IMR-90 (cell line): ENCODE measurements around the gene C6orf89. TPM values are rescaled to one million over a fixed set of nuclear protein-coding genes. Genes with fewer than 3 reads are reported as not detected.
A peak's percentile ranks its signal among the peaks of the same experiment; 100 is the strongest.

ENCODE experiments used
- ATAC-seq: fragments of 200-7000 bp; cut with Tn5 transposase; 2 replicates; pipeline ENCODE4 v1.9.1; 2020; ENCODE audit warnings: low read depth, mild to moderate bottlenecking, moderate library complexity
- BruUV-seq: library from RNA; stranded (reverse); fragments of 400-500 nt; replicated peaks from 2 replicates; lab custom pipeline; 2021; lab: Mats Ljungman, UMichigan
- CTCF ChIA-PET: fragments of 300-600 bp; formaldehyde crosslinking; extraction: SDS; loops from one replicate; lab custom pipeline; 2021; ENCODE audit warnings: antibody characterized with exemption; lab: Yijun Ruan, JAX
- POLR2A ChIA-PET: fragments of 300-600 bp; sonication (Branson Sonifier 250); formaldehyde crosslinking; loops from one replicate; lab custom pipeline; 2022; ENCODE audit warnings: antibody characterized with exemption; ENCODE audit not compliant: unreplicated experiment; lab: Charles Lee
- DNase-seq: peaks from one replicate; pipeline ENCODE4 v3.0.0; 2013
- H2AFZ ChIP-seq: replicated peaks from 2 replicates; pipeline ENCODE3; 2013; ENCODE audit warnings: low read length, mild to moderate bottlenecking; ENCODE audit not compliant: poor library complexity
- H2AK5ac ChIP-seq: 2 replicates; pipeline ENCODE4 v1.6.1; 2013; ENCODE audit warnings: low read depth, low read length, inconsistent platforms
- H2AK9ac ChIP-seq: replicated peaks from 2 replicates; pipeline ENCODE3; 2013; ENCODE audit warnings: mild to moderate bottlenecking, low read depth, low read length, moderate library complexity; ENCODE audit not compliant: poor library complexity
- H2BK120ac ChIP-seq: 2 replicates; pipeline ENCODE4 v1.6.1; 2013; ENCODE audit warnings: low read depth, low read length, inconsistent platforms
- H2BK15ac ChIP-seq: 3 replicates; pipeline ENCODE4 v1.6.1; 2013; ENCODE audit warnings: low read depth, low read length, inconsistent platforms
- H2BK20ac ChIP-seq: 2 replicates; pipeline ENCODE4 v1.6.1; 2013; ENCODE audit warnings: low read depth, mild to moderate bottlenecking, inconsistent platforms, low read length, moderate library complexity
- H2BK5ac ChIP-seq: 2 replicates; pipeline ENCODE4 v1.6.1; 2013; ENCODE audit warnings: mild to moderate bottlenecking, low read depth, low read length, inconsistent platforms; ENCODE audit not compliant: poor library complexity, severe bottlenecking
- H3K14ac ChIP-seq: replicated peaks from 2 replicates; pipeline ENCODE4 v1.6.1; 2013; ENCODE audit warnings: low read depth, low read length, inconsistent platforms
- H3K18ac ChIP-seq: 2 replicates; pipeline ENCODE4 v1.6.1; 2013; ENCODE audit warnings: low read depth, low read length, control low read depth
- H3K23ac ChIP-seq: 2 replicates; pipeline ENCODE4 v1.6.1; 2013; ENCODE audit warnings: low read depth, low read length, inconsistent platforms
- H3K27ac ChIP-seq: 2 replicates; pipeline ENCODE4 v1.5.1; 2013; ENCODE audit warnings: mild to moderate bottlenecking, control low read depth, low read length; ENCODE audit not compliant: insufficient read depth
- H3K27me3 ChIP-seq: 2 replicates; pipeline ENCODE4 v1.6.1; 2013; ENCODE audit warnings: low read length; ENCODE audit not compliant: control insufficient read depth, insufficient read depth
- H3K36me3 ChIP-seq: 2 replicates; pipeline ENCODE4 v1.6.1; 2013; ENCODE audit warnings: low read length, mixed read lengths; ENCODE audit not compliant: control insufficient read depth, insufficient read depth
- H3K4ac ChIP-seq: 2 replicates; pipeline ENCODE4 v1.6.1; 2013; ENCODE audit warnings: low read depth, low read length, inconsistent platforms
- H3K4me1 ChIP-seq: 2 replicates; pipeline ENCODE4 v1.6.1; 2013; ENCODE audit warnings: low read length, mixed read lengths; ENCODE audit not compliant: control insufficient read depth, insufficient read depth
- H3K4me2 ChIP-seq: 2 replicates; pipeline ENCODE4 v1.6.1; 2013; ENCODE audit warnings: low read depth, mild to moderate bottlenecking, control low read depth, low read length, moderate library complexity
- H3K4me3 ChIP-seq: 2 replicates; pipeline ENCODE4 v1.5.1; 2013; ENCODE audit warnings: low read depth, mild to moderate bottlenecking, control low read depth, low read length, moderate library complexity; ENCODE audit not compliant: insufficient read depth
- H3K56ac ChIP-seq: 2 replicates; pipeline ENCODE4 v1.6.1; 2013; ENCODE audit warnings: low read length, inconsistent platforms; ENCODE audit not compliant: insufficient read depth; ENCODE audit errors: extremely low read depth
- H3K79me1 ChIP-seq, 2 experiments: 2 replicates each; pipeline ENCODE4 v1.6.1; 2013; ENCODE audit warnings: low read length in 2 of 2, inconsistent platforms in 1 of 2, low read depth in 1 of 2
- H3K9ac ChIP-seq: 2 replicates; pipeline ENCODE4 v1.6.1; 2013; ENCODE audit warnings: low read depth, low read length, control low read depth
- H3K9me1 ChIP-seq: 2 replicates; pipeline ENCODE4 v1.6.1; 2013; ENCODE audit warnings: low read length, inconsistent platforms; ENCODE audit not compliant: insufficient read depth
- H3K9me3 ChIP-seq: 2 replicates; pipeline ENCODE4 v1.6.1; 2013; ENCODE audit warnings: low read length; ENCODE audit not compliant: control insufficient read depth, insufficient read depth
- H4K20me1 ChIP-seq: 2 replicates; pipeline ENCODE4 v1.6.1; 2013; ENCODE audit warnings: low read length, inconsistent platforms; ENCODE audit not compliant: insufficient read depth
- H4K5ac ChIP-seq: 2 replicates; pipeline ENCODE4 v1.6.1; 2013; ENCODE audit warnings: mild to moderate bottlenecking, low read depth, low read length, control low read depth
- H4K8ac ChIP-seq, 2 experiments: 2 replicates each; pipeline ENCODE4 v1.6.1; 2013; ENCODE audit warnings: low read depth in 2 of 2, low read length in 2 of 2, control low read depth in 1 of 2, inconsistent platforms in 1 of 2
- H4K91ac ChIP-seq: 2 replicates; pipeline ENCODE4 v1.6.1; 2013; ENCODE audit warnings: low read depth, low read length, inconsistent platforms; ENCODE audit not compliant: insufficient read depth
- BHLHE40 ChIP-seq: fragments of 150-350 bp; IDR thresholded peaks from 2 replicates; pipeline ENCODE4 v1.6.1; 2016; ENCODE audit warnings: mild to moderate bottlenecking, low read depth, low read length
- CEBPB ChIP-seq: IDR thresholded peaks from 2 replicates; pipeline ENCODE4 v1.6.1; 2012; ENCODE audit warnings: low read depth, low read length, improper control_type of control experiment
- CHD1 ChIP-seq: IDR thresholded peaks from 2 replicates; pipeline ENCODE4 v1.6.1; 2012; ENCODE audit warnings: low read depth, low read length, improper control_type of control experiment
- FOS ChIP-seq: fragments of 150-350 bp; IDR thresholded peaks from 2 replicates; pipeline ENCODE4 v1.6.1; 2016; ENCODE audit warnings: low read depth, low read length
- MAFK ChIP-seq: IDR thresholded peaks from 2 replicates; pipeline ENCODE4 v1.6.1; 2012; ENCODE audit warnings: low read depth, low read length, improper control_type of control experiment
- MAZ ChIP-seq: IDR thresholded peaks from 2 replicates; pipeline ENCODE4 v1.6.1; 2012; ENCODE audit warnings: low read depth, mild to moderate bottlenecking, low read length, improper control_type of control experiment, moderate library complexity, borderline replicate concordance
- MXI1 ChIP-seq: IDR thresholded peaks from 2 replicates; pipeline ENCODE4 v1.6.1; 2012; ENCODE audit warnings: low read depth, mild to moderate bottlenecking, low read length, moderate library complexity, borderline replicate concordance
- NFE2L2 ChIP-seq: fragments of 150-350 bp; IDR thresholded peaks from 2 replicates; pipeline ENCODE4 v1.6.1; 2016; ENCODE audit warnings: low read depth, mild to moderate bottlenecking, low read length
- POLR2A ChIP-seq: IDR thresholded peaks from 2 replicates; pipeline ENCODE4 v1.6.1; 2012; ENCODE audit warnings: mild to moderate bottlenecking, low read depth, low read length
- RAD21 ChIP-seq: IDR thresholded peaks from 2 replicates; pipeline ENCODE4 v1.6.1; 2012; ENCODE audit warnings: low read length, improper control_type of control experiment
- RCOR1 ChIP-seq: IDR thresholded peaks from 2 replicates; pipeline ENCODE4 v1.6.1; 2012; ENCODE audit warnings: mild to moderate bottlenecking, low read length, improper control_type of control experiment; ENCODE audit not compliant: insufficient replicate concordance
- RFX5 ChIP-seq: IDR thresholded peaks from 2 replicates; pipeline ENCODE4 v1.8.0; 2012; ENCODE audit warnings: low read depth, mild to moderate bottlenecking, low read length, moderate library complexity
- SMC3 ChIP-seq: fragments of 150-350 bp; IDR thresholded peaks from 2 replicates; pipeline ENCODE4 v1.6.1; 2016; ENCODE audit warnings: low read depth, mild to moderate bottlenecking, antibody characterized with exemption, low read length, moderate library complexity
- WGBS, 2 experiments: methylation state at CpG; one replicate each; pipeline versions ENCODE4 v1.1.5 to v1.1.7; 2013; ENCODE audit warnings: missing lambda C conversion rate in 2 of 2; ENCODE audit not compliant: insufficient read length in 1 of 2; ENCODE audit errors: extremely low coverage in 2 of 2; 5-methylcytosine and 5-hydroxymethylcytosine counted together
- dilution Hi-C: fragments of 300-500 bp; cut with HindIII; formaldehyde crosslinking; loops from one replicate; pipeline ENCODE4 v1.14.3; 2018; ENCODE audit warnings: low sequenced_read_pairs; ENCODE audit not compliant: unreplicated experiment
- in situ Hi-C: fragments of 300-500 bp; cut with MboI; formaldehyde crosslinking; loops from 3 replicates; pipeline ENCODE4 v1.14.3; 2019; ENCODE audit warnings: low sequenced_read_pairs, inconsistent platforms, mixed read lengths
- intact Hi-C: fragments of 100-400 bp; cut with micrococcal nuclease; formaldehyde crosslinking; loops from 2 replicates; pipeline ENCODE4 v1.10.0; 2022
- polyA plus RNA-seq, 3 experiments: library from polyadenylated mRNA; depleted of rRNA; stranded (reverse); fragments of >200 nt; gene quantifications; 2 replicates each; pipeline ENCODE4 v1.2.3, GENCODE V29; 2012; ENCODE audit warnings: low replicate concordance in 1 of 3
- total RNA-seq: library from RNA; depleted of rRNA; stranded (reverse); fragments of >200 nt; gene quantifications from 2 replicates; pipeline ENCODE4 v1.2.3, GENCODE V29; 2012
- TF ChIP-seq, protein P1 (sequence below): conservative IDR thresholded peaks from 2 replicates; pipeline ENCODE4 v1.5.1; 2012; ENCODE audit warnings: mild to moderate bottlenecking, low read depth, low read length, improper control_type of control experiment
- TF ChIP-seq, protein P2 (sequence below): fragments of 150-350 bp; IDR thresholded peaks from 2 replicates; pipeline ENCODE4 v1.6.1; 2017; ENCODE audit warnings: mild to moderate bottlenecking, antibody characterized with exemption, low read length, low read depth
- TF ChIP-seq, protein P3 (sequence below): fragments of 150-350 bp; IDR thresholded peaks from 2 replicates; pipeline ENCODE4 v1.6.1; 2016; ENCODE audit warnings: low read depth, mild to moderate bottlenecking, low read length, moderate library complexity, borderline replicate concordance

C6orf89 gene
- total and polyA plus RNA-seq, 2 of the 4 experiments (the other 2 are of a cell fraction) = 30.8 to 52.3 TPM

DNA sequence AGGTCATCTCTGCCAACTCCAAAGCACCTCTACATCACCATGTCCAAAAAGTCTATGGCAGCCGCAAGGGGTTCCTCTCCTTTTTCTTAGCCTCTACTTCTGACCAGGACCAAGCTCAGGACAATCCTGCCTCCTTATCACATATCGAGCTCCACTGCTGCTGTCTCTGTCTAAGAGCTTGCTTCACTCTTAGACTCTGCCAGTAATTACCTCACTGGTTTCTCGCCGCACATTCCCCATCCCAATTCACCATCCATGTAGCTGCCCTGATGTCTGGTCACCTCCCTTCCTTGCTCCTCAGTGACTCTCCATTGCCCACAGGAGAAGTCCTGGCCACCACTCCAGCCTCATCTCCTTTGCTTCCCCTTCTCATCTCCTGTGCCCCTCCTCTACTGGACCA is 44.7 kb downstream of the C6orf89 start:
- Histone ChIP-seq H3K4me3 (no peak overlapping the region), H3K36me3 (peaks cover 3% of the 10 kb centered on the region), H2BK120ac (peak overlapping the region; percentile 82), H3K18ac (peak overlapping the region; percentile 83), H4K8ac (peak overlapping the region; percentile 9 to 12; a peak in 2 of 4 replicates), H2BK5ac (peak overlapping the region; percentile 16), H3K27ac (peak overlapping the region; percentile 72; the same call in 1 of the 2 replicates), H4K5ac (peak overlapping the region; percentile 69), H2BK20ac (peak overlapping the region; percentile 57), H3K9ac (no peak overlapping the region), H3K27me3 (no peaks in the 10 kb centered on the region), H3K56ac (no peak overlapping the region), H3K23ac (0 out of 2 replicates have a peak overlapping the region, but pooled peaks have one; percentile 53), H2AFZ (no peak overlapping the region), H3K9me3 (no peaks in the 10 kb centered on the region), H4K91ac (peak overlapping the region; percentile 30), H3K9me1 (peaks cover 19% of the 10 kb centered on the region), H4K20me1 (no peaks in the 10 kb centered on the region), H3K4me2 (no peak overlapping the region), H3K4ac (peak overlapping the region; percentile 82), H3K14ac (peak overlapping the region; percentile 41), H2BK15ac (peak overlapping the region; percentile 53; the same call in 2 of the 3 replicates), H2AK9ac (peak overlapping the region; percentile 30), H2AK5ac (peak overlapping the region; percentile 97), H3K4me1 (peaks cover 29% of the 10 kb centered on the region), H3K79me1 (peaks cover 0 to 3% of the 10 kb centered on the region in 2 experiments; a peak in 1 of 4 replicates)
- in situ Hi-C loops = no loop called here
- dilution Hi-C loops = no loop called here
- DNase-seq = no peak
- BruUV-seq = no TSS peak
- TF ChIP-seq MAFK = no peak
- no peak for TF ChIP-seq CEBPB
- no peak for TF ChIP-seq NFE2L2
- no peak for TF ChIP-seq FOS
- TF ChIP-seq SMC3 = no peak
- TF ChIP-seq BHLHE40 = no peak
- no peak for TF ChIP-seq RAD21
- TF ChIP-seq CHD1 = no peak
- no peak for TF ChIP-seq RCOR1
- no peak for TF ChIP-seq RFX5
- TF ChIP-seq, protein P1, sequence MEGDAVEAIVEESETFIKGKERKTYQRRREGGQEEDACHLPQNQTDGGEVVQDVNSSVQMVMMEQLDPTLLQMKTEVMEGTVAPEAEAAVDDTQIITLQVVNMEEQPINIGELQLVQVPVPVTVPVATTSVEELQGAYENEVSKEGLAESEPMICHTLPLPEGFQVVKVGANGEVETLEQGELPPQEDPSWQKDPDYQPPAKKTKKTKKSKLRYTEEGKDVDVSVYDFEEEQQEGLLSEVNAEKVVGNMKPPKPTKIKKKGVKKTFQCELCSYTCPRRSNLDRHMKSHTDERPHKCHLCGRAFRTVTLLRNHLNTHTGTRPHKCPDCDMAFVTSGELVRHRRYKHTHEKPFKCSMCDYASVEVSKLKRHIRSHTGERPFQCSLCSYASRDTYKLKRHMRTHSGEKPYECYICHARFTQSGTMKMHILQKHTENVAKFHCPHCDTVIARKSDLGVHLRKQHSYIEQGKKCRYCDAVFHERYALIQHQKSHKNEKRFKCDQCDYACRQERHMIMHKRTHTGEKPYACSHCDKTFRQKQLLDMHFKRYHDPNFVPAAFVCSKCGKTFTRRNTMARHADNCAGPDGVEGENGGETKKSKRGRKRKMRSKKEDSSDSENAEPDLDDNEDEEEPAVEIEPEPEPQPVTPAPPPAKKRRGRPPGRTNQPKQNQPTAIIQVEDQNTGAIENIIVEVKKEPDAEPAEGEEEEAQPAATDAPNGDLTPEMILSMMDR = no peak
- TF ChIP-seq POLR2A = no peak
- no peak for TF ChIP-seq MXI1
- TF ChIP-seq, protein P2, sequence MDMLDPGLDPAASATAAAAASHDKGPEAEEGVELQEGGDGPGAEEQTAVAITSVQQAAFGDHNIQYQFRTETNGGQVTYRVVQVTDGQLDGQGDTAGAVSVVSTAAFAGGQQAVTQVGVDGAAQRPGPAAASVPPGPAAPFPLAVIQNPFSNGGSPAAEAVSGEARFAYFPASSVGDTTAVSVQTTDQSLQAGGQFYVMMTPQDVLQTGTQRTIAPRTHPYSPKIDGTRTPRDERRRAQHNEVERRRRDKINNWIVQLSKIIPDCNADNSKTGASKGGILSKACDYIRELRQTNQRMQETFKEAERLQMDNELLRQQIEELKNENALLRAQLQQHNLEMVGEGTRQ = no peak
- no peak for TF ChIP-seq MAZ
- TF ChIP-seq, protein P3, sequence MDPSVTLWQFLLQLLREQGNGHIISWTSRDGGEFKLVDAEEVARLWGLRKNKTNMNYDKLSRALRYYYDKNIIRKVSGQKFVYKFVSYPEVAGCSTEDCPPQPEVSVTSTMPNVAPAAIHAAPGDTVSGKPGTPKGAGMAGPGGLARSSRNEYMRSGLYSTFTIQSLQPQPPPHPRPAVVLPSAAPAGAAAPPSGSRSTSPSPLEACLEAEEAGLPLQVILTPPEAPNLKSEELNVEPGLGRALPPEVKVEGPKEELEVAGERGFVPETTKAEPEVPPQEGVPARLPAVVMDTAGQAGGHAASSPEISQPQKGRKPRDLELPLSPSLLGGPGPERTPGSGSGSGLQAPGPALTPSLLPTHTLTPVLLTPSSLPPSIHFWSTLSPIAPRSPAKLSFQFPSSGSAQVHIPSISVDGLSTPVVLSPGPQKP = no peak
- POLR2A ChIA-PET = no interaction called here
- CTCF ChIA-PET = no interaction called here
- no peak for ATAC-seq
- 94% methylated on average over 3 of the region's 4 CpGs; no CpG with 5 or more reads in 1 of the 2 experiments for WGBS, 2 experiments
- intact Hi-C loops = no loop called here
